GM18907 (cell line): Measurements from ENCODE around the gene NPHS1.
"Not testable (repeated sequence)": the region's sequence is repeated elsewhere in the genome, so short reads cannot be mapped to it uniquely, and the experiment has no call there.

Source experiments
- ATAC-seq: cut with Tn5 transposase; IDR thresholded peaks from one replicate; pipeline ENCODE4 v1.9.1; 2021; ENCODE audit warnings: mild to moderate bottlenecking, moderate library complexity; ENCODE audit not compliant: unreplicated experiment

The NPHS1 gene

DNA sequence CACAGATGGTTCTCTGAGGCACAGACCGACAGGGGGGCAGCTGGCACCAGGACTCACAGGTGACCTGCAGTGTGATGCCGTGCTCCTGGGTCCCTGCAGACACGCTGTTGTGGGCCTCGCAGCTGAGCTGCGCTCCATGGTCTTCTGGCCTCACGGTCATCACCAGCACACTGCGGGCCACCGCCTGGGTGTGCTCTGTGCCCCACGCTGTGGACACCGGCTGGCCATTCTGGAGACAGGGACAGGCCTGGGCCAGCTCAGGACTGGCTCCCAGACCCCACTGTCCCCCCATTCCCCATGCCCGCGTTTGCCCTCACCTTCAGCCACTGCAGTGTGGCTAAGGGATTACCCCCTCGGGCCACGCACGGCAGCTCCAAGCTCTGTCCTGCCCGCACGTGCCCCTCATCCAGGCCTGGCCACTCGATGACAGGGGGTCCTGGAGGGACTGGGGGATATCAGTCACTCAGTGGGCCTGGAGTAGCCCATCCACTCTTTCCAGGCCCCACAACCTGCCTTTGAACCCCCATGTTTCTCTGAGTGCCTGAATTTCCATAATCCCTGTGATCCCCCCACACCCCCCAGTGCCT is 3.3 kb downstream of the NPHS1 start:
- ATAC-seq: no peak

DNA sequence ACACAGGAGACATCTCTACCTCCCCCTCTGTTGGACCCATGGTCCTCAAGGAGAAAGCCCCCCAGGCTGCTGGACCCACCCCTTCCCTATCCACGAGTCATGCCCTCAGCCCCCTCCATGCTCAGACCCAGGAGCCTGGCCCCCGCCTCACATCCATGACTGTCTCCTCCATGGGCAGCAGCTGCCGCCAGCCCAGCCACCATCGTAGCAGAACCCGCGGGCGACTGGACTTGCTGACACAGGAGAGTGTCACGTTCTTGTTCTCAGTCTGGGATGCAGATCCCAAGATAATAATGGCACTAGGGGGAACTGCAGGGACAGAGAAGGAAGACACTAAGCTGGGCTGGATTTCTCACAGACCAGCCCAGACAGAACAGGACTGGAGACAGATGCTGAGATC is 3.8 kb downstream of the NPHS1 start:
- no peak for ATAC-seq

DNA sequence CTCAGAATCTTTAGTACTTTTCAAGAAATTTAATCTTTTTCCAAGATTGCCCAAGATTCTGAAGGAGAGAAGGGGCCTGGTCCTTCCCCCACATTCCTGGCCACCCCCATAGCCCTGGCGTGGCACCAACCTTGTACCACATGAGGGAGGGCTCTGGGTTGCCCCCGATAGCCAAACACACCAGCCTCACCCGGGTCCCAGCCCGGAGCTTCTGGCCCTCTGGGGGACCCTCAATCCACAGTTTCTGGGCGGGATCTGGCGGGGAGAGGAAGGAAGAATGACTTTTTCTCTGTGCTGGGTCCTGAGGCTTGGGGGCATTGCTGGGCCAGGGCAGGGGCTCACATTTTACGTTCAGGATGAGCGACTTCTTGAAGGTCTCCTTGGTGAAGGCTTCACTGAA is 4.4 kb downstream of the NPHS1 start:
- ATAC-seq: no peak

DNA sequence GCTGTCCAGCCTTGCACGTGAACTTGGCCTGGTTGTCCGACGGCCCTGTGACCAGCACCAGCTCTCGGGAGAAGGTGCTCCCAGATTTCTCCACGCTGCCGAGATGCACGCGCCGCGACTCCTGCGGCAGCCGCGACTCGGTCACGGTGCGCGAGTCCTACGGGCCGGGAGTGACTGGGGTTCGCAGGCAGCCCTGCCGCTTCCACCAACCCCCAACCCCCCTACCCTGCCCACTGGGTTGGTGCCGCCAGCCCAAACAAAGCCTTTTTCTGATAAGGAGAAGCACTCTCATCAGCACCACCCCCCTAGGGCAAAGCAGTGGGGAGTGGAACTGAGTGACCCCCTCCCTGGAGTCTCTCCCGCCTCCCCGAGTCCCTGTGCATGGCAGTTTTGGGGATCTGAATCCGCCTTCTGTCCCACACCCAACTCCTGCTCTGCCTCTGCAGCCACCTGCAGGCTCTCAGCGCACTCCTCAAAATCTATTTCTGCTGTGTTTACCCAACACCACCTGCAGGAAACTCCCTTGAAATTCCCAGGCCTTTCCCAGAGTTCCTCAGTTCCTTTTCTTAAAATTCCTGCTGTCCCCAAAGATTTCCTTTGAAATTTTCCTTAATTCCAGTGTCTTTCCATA is 6.2 kb downstream of the NPHS1 start:
- no peak for ATAC-seq

DNA sequence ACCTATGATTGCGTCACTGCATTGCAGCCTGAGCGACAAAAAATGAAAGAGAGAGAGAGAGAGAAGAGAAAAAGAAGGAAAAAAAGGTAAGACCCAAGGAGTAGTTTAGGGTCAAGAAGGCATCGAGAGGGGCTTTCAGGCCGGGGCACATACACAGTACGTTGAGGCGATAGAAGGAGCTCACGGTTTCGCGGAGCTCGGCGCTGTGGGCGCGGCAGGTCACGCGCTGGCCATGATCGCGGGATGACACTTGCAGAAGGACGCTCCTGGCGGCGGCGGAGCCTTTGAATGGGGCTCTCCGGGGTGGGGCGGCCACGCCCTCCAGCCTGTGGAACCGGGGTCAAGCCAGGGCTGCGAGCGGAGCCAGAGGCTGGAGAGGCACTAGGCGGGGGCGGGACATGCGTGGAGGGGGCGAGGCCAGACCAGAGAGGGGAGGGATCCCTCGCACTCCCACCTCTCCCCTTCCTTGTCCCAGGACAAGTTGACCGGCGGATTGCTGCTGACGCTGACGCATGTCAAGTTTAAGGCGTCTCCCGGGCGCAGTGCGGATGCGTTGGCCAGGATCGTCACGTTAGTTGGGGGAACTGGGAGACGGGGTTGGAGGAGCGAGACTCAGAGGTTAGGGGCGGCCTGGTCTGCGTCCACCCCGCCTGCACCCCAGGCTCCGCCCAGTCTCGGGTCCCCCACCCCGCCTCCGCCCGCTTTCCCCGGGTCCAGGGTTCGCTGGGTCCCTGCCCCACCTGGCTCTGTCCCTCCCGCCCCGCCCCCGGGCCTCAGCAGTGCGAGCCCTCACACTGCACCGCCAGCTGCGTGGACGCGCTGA is 6.9 kb downstream of the NPHS1 start:
- no peak for ATAC-seq

DNA sequence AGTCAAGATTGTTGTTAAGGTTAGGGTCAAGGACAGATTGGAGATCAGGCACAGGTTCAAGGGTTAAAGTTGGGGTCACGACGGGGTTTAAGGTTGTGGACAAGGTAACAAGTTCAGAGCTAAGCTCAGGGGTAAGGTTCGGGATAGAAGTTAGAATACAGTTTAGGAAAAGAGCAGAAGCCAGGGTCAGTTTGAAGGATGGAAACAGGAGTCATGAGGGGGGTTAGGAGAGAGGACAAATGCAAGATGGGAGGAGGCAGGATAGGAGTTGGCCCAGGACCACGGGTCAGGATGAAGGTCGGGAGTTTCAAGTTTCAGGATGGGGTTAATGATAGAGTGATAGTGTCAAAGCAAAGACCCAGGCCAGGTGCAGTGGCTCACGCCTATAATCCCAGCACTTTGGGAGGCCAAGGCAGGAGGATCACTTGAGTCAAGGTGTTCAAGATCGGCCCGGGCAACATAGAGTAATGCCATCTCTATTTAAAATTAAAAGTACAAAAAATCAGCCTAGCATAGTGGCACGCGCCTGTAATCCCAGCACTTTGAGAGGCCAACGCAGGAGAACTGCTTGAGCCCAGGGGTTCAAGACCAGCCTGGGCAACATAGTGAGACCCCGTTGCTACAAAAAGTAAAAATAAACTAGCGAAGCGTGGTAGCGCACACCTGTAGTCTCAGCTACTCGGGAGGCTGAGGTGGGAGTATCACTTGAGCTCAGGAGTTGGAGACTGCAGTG is 7.7 kb downstream of the NPHS1 start:
- ATAC-seq: no peak

DNA sequence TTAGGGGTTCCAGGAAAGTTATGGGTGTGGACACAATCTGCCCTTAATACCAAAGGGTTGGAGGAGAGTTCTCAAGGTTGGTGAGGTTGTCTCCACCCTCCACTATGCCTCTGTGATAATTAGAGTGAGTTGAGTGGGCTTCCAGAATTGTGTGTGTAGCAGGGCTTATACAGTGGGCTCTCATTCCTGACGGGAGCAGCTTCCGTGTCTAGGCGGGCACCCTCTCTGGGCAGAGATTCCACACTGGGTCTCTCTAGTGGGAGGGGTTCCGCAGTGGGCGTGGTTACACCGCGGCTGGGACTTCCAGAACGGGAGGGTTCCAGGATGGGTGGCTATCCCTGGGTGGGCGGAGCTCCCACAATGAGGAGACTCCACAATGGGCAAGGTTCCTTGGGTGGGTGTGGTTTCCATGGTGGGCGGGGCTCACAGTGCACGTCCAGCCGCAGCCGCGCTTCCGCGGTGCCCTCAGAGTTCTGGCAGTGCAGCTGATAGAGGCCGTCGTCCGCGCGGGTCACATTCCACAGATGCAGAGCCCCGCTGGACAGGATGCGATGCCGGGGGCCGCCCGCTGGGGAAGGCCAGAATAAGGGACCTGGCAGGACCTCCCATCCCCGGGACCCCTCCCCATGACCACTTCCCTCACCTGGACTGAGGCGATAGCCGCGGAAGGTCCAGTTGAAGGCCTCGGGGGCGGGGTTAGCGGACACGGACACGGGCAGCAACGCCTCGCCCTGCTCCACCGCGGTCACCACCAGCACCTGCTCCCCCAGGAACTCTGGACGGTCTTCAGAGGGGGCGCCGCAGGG is 8.4 kb downstream of the NPHS1 start:
- ATAC-seq: no peak

DNA sequence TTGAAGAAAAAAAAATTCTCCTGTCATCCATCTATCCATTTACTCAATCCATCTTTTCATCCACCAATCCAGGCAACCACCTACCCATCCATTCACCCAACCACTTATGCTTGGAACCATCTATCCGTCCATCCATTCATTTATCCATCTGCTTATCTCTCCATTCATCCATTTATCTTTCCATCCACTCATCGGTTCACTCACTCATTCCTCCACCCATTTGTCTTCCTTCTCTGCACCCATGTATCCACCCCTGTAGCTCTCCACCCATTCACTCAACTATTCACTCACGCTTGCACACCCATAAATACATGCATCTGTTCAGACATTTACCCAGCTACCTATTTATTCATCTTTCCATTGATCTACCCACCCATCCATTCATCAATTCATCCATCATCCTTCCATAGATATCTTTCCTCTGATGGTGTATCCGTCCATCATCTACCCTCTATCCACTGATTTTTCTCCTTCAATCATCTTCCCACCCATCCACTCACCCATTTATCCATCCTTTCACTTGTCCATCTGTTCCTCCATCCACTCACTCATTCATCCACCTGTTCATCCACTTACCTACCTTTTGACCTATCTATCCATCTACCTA is 9.5 kb downstream of the NPHS1 start:
- ATAC-seq: no peak

DNA sequence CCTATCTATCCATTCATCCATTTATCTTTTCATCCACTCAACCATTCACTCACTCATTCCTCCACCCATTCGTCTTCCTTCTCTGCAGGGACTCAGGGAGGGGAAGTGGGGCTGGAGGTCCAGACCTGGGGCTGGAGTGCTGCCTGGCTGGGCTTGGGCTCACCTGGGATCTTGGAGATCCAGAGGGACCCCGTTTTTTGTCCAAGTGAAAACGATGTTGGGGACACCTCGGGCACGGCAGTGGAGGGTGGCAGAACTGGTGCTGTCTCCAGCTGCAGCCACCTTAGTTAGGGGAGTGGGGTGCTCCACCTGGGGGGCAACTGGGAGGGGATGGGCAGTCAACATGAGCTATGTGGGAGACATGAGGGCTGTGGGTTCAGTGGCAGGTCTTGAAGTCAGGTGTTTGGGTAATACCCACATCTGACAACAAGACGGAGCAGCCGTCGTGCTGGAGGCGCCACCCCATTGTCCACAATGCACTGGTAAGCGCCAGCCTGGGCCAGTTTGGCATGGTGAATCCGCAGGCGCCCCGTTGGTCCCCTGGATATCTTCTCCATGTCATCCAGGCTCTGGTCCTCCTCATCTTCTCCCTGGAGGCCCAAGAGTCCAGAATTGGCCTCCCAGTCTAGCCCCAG is 10.2 kb downstream of the NPHS1 start:
- no peak for ATAC-seq

DNA sequence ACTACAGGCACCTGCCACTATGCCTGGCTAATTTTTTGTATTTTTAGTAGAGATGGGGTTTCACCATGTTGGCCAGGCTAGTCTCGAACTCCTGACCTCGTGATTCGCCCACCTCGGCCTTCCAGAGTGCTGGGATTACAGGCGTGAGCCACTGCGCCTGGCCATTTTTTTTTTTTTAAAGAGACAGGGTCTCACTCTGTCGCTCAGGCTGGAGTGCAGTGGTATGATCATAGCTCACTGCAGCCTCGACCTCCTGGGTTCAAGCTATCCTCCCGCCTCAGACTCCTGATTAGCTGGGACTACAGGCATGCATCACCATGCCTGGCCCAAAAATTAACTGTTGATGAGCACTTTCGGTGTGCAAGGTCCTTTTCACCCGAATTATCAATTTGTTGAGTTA is 16.2 kb downstream of the NPHS1 start:
- not testable (repeated sequence) for ATAC-seq

DNA sequence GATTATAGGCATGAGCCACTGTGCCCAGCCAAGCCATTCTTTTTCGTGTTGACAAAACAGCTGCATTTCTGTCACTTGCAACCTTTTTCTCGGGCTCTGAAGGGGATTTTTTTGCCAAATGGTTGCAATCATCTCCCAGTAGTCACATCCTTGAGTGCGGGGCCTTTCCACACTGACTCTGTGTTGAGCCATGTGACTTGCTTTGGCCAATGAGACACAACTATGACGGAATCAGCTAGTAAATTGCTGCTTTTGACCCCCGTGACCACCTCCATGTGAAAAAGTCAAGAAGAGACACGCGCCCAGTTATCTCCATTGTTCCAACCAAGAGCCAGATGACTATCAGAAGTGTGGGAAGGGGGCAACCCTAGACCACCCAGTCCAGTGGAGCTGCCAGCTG is 18.3 kb downstream of the NPHS1 start:
- no peak for ATAC-seq

DNA sequence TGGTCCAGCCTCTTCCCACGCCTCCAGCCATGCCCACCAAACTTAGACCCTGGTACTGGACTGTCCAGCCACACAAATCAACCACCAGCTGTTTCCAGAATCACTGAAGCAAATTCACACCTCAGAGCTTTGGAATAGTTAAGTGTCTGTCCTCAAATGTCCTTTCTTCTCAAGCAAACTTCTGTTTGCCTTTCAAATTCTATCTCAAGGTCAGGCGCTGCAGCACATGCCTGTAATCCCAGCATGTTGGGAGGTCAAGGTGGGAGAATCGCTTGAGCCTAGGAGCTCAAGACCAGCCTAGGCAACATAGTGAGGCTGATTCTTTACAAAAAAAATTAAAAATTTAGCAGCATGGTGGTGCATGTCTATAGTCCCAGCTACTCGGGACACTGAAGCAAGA is 20.2 kb downstream of the NPHS1 start:
- no peak for ATAC-seq

DNA sequence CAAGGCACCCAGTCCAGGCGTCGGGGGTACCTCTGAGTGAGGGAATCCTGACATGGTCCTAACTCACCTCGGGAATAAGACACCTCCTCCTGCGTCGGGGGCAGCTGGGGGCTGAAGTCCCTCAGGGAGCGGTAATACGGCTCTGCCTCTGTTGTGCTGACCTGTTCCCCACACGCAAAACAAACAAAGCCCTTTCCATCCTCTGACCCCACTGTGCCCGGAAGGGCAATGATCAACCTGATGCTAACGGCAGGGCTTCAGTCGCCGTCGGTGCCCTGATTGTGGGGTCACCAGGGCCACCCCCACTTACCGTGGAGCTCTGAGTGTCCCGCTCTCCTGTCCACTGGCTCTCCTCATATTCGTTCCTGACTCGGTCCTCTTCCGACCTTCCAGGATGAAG is 21.3 kb downstream of the NPHS1 start:
- no peak for ATAC-seq

DNA sequence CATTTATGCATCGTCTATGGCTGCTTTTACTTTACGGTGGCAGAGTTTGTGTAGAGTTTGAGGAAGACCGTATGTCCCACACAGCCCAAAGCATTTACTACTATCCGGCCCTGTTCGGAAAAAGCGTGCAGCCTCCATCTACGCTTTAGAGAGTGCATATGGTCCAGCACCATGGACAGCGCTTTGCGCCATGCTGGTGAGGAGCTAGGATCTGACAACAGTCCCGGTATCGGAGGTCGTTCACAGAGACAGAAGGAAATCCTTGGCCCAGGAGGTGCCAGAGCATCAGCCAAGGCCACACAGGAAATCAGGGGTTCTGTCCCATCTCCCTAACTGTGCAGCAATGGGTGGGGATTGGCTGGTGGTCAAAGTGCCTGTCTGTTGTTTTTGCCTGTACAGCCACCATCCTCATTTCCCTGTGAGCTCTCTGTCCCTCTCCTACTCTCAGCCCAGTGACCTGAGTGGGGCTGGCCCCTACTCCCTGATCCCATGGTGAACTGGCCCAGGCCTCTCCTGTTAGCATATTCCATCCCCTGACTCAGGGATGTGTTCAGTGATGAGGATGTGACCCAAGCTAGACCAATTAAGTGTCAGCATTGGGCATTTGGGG is 23.5 kb downstream of the NPHS1 start:
- no peak for ATAC-seq

DNA sequence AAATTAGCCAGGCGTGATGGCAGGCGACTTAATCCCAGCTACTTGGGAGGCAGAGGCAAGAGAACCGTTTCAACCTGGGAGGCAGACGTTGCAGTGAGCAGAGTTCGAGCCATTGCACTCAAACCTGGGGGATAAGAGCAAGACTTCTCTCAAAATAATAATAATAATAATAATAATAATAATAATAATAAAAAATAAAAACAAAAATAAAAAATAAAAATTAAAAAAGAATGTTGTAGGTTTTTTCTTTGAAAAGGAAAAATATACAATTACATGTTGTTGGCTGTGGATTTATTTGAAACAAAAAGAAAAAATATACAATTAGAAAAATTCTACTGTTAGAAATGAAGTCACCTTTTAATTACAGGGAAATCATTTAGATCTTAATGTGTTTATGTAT is 28.2 kb downstream of the NPHS1 start:
- ATAC-seq: no peak

DNA sequence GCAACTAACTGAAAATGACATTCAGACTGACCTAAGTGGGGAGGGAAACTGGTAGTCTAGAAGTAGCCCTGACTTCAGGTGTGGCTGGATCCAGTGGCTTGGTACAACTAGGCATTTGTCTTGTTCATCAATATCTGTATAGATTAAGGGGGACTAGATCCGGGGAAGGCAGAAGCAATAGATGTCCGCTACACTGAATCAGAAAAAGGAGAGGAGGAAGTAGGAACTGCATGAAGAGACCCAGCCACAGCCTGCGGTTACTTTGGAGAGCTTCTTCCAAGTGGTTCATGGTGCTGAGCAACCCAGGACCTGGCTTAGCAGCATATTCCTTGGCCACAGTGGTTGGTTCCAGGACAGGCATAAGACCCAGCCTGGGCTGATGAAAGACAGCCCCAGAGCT is 29.7 kb downstream of the NPHS1 start:
- no peak for ATAC-seq

DNA sequence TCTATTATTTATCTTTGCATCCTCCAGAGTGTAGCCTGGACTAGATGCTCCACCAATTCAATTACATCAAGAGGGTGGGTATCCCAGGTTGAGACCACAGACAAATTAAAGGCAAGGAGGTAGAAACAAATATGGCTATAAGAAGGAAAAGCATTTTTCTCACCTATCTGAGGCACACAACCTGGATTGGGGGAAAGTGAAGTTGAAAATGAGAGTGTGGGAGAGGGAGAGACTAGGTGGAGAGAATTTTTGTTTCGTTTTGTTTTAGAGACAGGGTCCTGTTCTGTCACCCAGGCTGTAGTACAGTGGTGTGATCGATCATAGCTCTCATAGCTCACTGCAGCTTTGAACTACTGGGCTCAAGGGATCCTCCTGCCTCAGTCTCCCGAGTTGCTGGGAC is 33.9 kb downstream of the NPHS1 start:
- no peak for ATAC-seq

DNA sequence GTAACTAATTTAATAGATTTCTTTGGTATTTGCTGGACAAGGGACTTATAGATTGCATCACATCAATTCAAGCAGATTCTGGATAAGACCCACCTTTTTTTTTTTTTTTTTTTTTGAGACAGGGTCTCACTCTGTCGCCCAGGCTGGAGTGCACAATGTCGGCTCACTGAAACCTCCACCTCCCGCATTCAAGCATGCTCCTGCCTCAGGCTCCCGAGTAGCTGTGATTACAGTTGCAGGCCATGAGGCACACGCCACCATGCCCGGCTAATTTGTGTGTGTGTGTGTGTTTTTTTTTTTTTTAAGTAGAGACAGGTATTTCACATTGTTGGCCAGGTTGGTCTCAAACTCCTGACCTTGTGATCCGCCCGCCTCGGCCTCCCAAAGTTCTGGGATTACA is 35.5 kb downstream of the NPHS1 start:
- ATAC-seq: no peak

DNA sequence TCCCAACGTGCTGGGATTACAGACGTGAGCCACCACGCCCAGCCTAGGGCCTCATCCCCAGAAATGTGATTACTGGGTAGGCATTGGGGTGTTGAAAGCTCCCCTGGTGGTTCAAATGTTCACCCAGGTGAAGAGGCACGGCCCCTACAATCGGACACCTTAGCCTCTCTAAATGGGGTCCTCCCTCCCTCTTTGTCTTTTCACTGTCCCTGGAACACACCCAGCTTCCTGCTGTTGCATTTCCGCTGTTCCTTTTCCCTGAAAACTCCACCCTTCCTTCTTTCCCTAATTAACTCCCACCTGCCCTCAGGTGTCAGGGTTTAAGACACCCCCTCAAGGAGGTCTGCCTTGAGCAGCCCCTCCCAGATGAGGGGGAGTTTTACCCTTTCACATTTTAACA is 36.0 kb downstream of the NPHS1 start:
- ATAC-seq: no peak
